Right ventricle myocardium inferior (tissue), 1 donor: ENCODE results near the gene NUPR1. TPM values are rescaled to one million over a fixed set of nuclear protein-coding genes. Genes with fewer than 3 reads are reported as not detected.
"Not testable (repeated sequence)": the region's sequence is repeated elsewhere in the genome, so short reads cannot be mapped to it uniquely, and the experiment has no call there.

Experiments
- ATAC-seq: fragments of 200-7000 bp; cut with Tn5 transposase; one replicate; pipeline ENCODE4 v1.9.1; 2020; ENCODE audit warnings: mild to moderate bottlenecking, moderate library complexity
- DNase-seq: peaks from one replicate; pipeline ENCODE4 v3.0.0; 2021; ENCODE audit errors: missing footprints
- intact Hi-C: fragments of 100-400 bp; cut with DNase I; formaldehyde crosslinking; loops from one replicate; pipeline ENCODE4 v1.11.0; 2022
- total RNA-seq: library from RNA; stranded (reverse); fragmentation: NEBNext Ultra II Directional; extraction: Animal tissue kit (Norgen Biotek cat#: 25700); gene quantifications from one replicate; pipeline ENCODE4 v1.2.1, GENCODE V29; 2021
- donor health status: DM: no; HTN: yes; CAD: no; lungs with severe emphysema.

NUPR1 gene
- total RNA-seq, 1 donor from 2014 or later = 49.6 TPM

DNA sequence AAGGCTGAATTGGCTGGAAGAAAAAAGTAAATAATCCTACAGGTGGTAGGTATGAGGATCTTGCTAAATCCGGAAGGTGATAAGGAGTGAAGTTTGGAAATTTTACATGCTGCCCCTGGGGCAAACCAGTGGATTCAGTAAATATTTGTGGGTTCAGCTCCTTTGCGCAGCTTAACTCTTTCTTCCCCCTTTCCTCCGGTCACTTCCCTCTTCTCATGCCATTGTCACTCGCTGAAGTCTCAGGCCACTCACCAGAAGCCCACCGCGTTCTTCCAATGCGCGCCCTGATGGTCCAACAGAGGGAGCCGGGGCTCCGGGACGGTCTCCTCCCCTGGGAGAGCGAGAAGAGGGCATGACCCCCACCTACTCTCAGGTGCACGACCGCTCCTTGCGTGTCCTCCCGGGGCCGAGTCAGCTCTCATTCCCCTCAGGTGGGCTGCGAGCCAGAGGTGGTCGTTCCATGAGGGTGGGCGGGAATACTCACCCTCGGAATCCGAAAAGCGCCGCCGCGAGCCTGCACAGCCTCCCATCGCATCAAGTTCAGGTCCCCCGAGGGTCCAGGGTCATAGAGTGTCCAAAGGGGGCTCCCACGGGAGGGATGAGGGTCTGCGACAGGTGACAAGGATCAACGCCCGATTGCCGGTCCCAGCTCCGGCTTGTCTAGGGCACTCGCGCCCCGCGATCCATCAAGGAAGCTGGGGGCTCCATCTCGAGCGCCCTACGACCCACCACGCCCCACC, 47.4 kb downstream of the NUPR1 start:
- peak; percentile 47 for ATAC-seq
- DNase-seq = peak; percentile 76
- intact Hi-C loops = loop anchor here (5.0 to 10.0 kb wide), 3 partner anchors 63 to 353 kb away; partner anchors contain the start of genes SGF29 and TUFM

GRCh38 chr16:28486266-28486665, 52.5 kb downstream of the NUPR1 start:
- ATAC-seq (no peak), DNase-seq (no peak)
- intact Hi-C loops = no loop called here

- intact Hi-C loops, ATAC-seq: not testable (repeated sequence)
- peak; percentile 35 for DNase-seq
Observed at GRCh38 chr16:28483361-28483760, 55.4 kb downstream of the NUPR1 start.

Other genes starting within 250 kb of the NUPR1 start
- gene SBK1, start 246.4 kb downstream of the NUPR1 start, total RNA-seq = 1.4 TPM
- gene NPIPB6, start 175.5 kb downstream of the NUPR1 start, total RNA-seq = 0.73 TPM
- gene EIF3CL, start 135.1 kb downstream of the NUPR1 start, total RNA-seq = 23.0 TPM
- gene NPIPB7, start 66.6 kb downstream of the NUPR1 start, total RNA-seq = not detected
- gene CLN3, start 46.9 kb downstream of the NUPR1 start, total RNA-seq = 14.8 TPM
- gene APOBR, start 44.3 kb downstream of the NUPR1 start, total RNA-seq = 0.51 TPM
- not detected for gene IL27, start 32.1 kb downstream of the NUPR1 start, total RNA-seq
- 20.2 TPM for gene SGF29, start 14.9 kb upstream of the NUPR1 start, total RNA-seq
- gene SULT1A2, start 58.1 kb upstream of the NUPR1 start, total RNA-seq = 1.8 TPM
- 14.8 TPM for gene SULT1A1, start 71.1 kb upstream of the NUPR1 start, total RNA-seq
- gene NPIPB8, start 99.1 kb upstream of the NUPR1 start, total RNA-seq = not detected
- gene EIF3C, start 172.5 kb upstream of the NUPR1 start, total RNA-seq = 357 TPM
- gene NPIPB9, start 212.8 kb upstream of the NUPR1 start, total RNA-seq = not detected